ENCODE results near the gene QSOX1. TPM values are rescaled to one million over a fixed set of nuclear protein-coding genes. Genes with fewer than 3 reads are reported as not detected.
A peak's percentile ranks its signal among the peaks of the same experiment; 100 is the strongest.

QSOX1 gene
- total RNA-seq, 4 donors from 2014 or later = 34.9 to 72.3 (median 51.5) TPM

DNA sequence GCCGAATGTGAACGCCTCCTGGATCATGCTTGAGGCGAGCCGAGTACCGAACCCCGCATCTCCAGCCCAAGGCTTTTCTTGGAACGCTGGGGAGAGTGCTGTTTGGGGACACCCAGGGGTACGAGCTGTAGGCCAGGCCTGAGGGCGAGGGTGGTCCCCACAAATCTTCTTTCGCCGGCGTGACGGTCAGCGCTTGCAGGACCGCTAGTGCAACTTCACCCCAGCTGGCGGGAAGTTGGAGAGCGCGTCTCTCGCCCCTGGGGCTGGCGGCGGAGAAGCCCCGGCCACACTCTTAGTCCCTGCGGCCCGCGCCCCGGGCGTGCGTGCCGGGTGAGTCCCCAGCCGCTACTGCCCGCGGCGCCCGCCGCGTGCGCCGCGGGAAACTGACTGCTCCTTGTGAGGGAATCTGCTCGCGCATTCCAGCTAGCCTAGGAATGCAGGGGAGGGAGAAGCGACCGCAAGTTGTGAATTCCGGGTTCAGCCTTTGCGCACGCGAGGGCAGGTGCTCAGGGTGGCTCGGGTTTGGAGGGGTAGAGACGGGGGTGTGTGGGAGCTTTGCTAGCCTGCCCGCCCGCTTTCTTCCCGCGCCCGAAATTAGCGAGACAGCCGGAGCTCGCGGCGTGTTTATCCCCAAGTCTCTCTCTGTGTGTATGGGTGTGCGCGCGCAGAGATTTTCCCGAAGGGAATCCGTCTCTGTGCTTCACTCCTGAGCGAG, 76.3 kb downstream of the QSOX1 start:
- TF ChIP-seq POLR2A (IDR thresholded peaks at IDR 0.05) = no peak
- TF ChIP-seq, protein P1, sequence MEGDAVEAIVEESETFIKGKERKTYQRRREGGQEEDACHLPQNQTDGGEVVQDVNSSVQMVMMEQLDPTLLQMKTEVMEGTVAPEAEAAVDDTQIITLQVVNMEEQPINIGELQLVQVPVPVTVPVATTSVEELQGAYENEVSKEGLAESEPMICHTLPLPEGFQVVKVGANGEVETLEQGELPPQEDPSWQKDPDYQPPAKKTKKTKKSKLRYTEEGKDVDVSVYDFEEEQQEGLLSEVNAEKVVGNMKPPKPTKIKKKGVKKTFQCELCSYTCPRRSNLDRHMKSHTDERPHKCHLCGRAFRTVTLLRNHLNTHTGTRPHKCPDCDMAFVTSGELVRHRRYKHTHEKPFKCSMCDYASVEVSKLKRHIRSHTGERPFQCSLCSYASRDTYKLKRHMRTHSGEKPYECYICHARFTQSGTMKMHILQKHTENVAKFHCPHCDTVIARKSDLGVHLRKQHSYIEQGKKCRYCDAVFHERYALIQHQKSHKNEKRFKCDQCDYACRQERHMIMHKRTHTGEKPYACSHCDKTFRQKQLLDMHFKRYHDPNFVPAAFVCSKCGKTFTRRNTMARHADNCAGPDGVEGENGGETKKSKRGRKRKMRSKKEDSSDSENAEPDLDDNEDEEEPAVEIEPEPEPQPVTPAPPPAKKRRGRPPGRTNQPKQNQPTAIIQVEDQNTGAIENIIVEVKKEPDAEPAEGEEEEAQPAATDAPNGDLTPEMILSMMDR (IDR thresholded peaks at IDR 0.05) = no peak
- DNase-seq = peak in 1 of 3 donors; percentile 52
- peaks cover 0 to 4% (median 0%) of the 10 kb centered on the region in 4 donors for H3K9me3 ChIP-seq
- no peaks in the 10 kb centered on the region for H3K36me3 ChIP-seq
- H3K4me1 ChIP-seq = peaks cover 2 to 65% (median 27%) of the 10 kb centered on the region in 4 donors
- H3K4me3 ChIP-seq = peak overlapping the region; percentile 37 to 64 (median 62)
- no peak overlapping the region for H3K27ac ChIP-seq
- H3K27me3 ChIP-seq = peaks cover 3 to 83% of the 10 kb centered on the region in 2 donors

DNA sequence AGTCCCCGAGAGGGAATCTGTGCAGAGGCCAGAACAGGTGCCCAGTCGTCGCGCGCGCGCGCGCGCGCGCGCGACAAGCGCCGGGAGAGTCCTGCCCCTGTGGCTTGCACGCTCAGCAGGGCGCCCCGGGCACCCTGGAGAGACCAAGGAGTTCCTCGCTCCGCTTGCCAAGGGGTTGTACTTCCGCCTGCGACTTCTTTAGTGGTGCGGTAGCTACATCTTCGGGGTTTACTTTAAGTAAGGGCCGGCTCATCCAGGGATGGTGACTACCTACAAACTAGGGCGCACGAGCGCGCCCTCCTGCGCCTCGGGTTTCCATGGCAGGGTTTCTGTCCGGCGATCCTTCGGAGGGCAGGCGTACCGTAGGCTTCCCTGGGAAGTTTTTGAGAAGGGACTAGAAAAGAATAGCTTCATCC, 76.8 kb downstream of the QSOX1 start:
- Histone ChIP-seq H3K27me3 (peaks cover 3 to 88% of the 10 kb centered on the region in 2 donors), H3K27ac (no peak overlapping the region), H3K9me3 (peaks cover 0 to 2% (median 0%) of the 10 kb centered on the region in 4 donors), H3K4me3 (peak overlapping the region in 3 of 4 donors; percentile 62 to 64 (median 62)), H3K36me3 (no peaks in the 10 kb centered on the region), H3K4me1 (peaks cover 2 to 67% (median 29%) of the 10 kb centered on the region in 4 donors)
- TF ChIP-seq POLR2A (IDR thresholded peaks at IDR 0.05) = no peak
- TF ChIP-seq, protein P1 (IDR thresholded peaks at IDR 0.05) = no peak
- DNase-seq = peak in 1 of 3 donors; percentile 51

DNA sequence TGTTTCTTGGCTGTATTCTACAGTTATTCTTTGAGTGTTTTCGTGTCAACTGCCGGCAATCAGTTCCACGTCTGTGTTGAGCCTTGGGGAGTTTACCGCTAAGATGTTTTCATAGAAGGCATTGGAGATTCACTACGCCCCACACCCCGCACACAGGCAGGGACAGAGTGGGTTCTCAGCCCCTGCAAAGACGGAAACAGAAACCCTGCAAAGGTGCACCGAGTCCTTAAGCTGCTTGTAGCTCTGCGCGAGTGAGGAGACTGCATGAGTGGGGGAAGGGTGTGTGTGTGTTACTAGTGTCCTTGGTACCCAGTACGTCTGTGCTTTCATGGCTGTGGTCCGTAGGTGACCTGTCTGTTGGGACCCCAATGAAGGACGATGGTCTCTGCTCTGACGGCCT, 77.3 kb downstream of the QSOX1 start:
- DNase-seq = peak in 1 of 3 donors; percentile 39
- H3K9me3 ChIP-seq = no peaks in the 10 kb centered on the region
- no peak overlapping the region for H3K27ac ChIP-seq
- H3K4me3 ChIP-seq = no peak overlapping the region
- peaks cover 3 to 92% of the 10 kb centered on the region in 2 donors for H3K27me3 ChIP-seq
- H3K4me1 ChIP-seq = peaks cover 2 to 67% (median 29%) of the 10 kb centered on the region in 4 donors
- TF ChIP-seq, protein P1 (IDR thresholded peaks at IDR 0.05) = no peak
- no peak for TF ChIP-seq POLR2A (IDR thresholded peaks at IDR 0.05)
- H3K36me3 ChIP-seq = no peaks in the 10 kb centered on the region

DNA sequence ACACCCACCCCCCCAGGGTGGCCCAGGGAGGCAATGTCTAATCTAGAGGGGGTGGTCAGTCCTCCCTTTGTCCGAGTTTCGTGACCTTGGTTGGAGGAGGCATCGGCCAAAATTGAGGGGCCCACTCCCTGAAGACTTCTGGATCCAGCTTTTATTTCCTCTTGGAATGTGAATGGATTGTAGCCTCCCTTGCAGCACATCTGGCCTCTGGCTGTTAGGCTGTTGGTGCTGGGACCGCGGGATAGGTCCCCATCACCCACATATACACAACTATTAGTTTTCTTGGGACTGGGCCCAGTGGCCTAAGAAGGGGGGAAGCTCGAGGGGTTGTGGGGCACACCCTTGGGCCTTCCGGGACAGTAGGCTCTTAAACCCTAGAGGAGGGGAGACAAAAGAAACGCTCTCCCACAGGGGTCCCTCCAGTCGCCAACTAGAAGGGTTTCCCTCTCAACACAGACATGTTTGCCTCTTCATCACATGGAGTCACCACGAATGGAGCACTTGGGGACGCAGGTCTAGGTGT, 77.9 kb downstream of the QSOX1 start:
- Histone ChIP-seq H3K27me3 (peaks cover 3 to 94% of the 10 kb centered on the region in 2 donors), H3K27ac (no peak overlapping the region), H3K9me3 (no peaks in the 10 kb centered on the region), H3K4me1 (peaks cover 2 to 67% (median 29%) of the 10 kb centered on the region in 4 donors), H3K4me3 (no peak overlapping the region), H3K36me3 (no peaks in the 10 kb centered on the region)
- DNase-seq = peak in 1 of 3 donors; percentile 29
- TF ChIP-seq, protein P1 (IDR thresholded peaks at IDR 0.05) = no peak
- TF ChIP-seq POLR2A (IDR thresholded peaks at IDR 0.05) = no peak

DNA sequence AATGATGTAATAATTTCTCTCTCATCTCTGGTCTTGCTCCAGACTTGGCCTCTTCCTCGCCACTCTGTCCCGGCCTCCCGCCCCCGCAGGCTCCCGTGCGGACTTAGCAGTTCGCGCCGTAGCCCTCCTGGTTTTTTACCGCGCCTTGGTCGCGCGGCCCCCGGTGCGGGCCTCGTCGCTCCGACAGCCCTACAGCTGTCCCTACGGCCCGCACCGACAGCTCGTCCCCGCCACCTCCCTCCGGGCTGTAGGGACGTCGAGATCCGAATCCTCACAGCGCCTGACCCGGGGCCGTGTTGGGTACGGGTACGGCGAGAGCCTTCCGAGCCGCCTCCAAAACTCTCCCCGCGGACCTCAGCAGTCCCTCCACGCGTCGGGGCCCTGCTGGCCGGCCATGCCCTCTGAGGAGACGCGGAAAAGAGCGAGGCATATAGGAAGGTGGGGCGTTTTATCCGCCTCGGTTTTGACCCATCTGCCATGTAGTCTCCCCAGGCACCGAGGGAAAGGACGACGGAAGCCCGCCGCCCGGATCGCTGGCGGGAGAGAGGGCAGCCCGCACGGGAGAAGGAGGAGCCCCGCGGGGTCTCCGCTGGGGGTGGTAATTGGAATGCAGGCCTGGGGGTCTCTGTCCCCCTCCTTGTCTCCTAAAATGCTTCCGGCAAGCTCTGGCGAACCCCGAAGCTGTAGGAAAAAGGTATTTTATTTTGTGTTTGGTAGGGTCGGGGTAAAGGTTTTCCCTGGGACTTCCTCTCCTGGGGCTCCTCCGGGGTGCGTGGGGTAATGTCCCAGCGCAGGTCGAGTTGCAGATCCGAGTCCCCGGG, 78.7 kb downstream of the QSOX1 start:
- TF ChIP-seq, protein P1 (IDR thresholded peaks at IDR 0.05) = no peak
- TF ChIP-seq POLR2A (IDR thresholded peaks at IDR 0.05) = no peak
- Histone ChIP-seq H3K27ac (no peak overlapping the region), H3K4me3 (no peak overlapping the region), H3K9me3 (no peaks in the 10 kb centered on the region), H3K4me1 (peaks cover 2 to 67% (median 29%) of the 10 kb centered on the region in 4 donors), H3K27me3 (peaks cover 3 to 91% of the 10 kb centered on the region in 2 donors), H3K36me3 (no peaks in the 10 kb centered on the region)
- DNase-seq = peak in 1 of 3 donors; percentile 40

Data from Peyer's patch (tissue), 4 donors.